IMR-90 (cell line): ENCODE results near the gene TMEM190. TPM values are rescaled to one million over a fixed set of nuclear protein-coding genes. Genes with fewer than 3 reads are reported as not detected.

Experiments used
- ELK1 ChIP-seq: fragments of 150-350 bp; IDR thresholded peaks from 2 replicates; pipeline ENCODE4 v1.6.1; 2016; ENCODE audit warnings: low read depth, mild to moderate bottlenecking, low read length, moderate library complexity, borderline replicate concordance
- MXI1 ChIP-seq: IDR thresholded peaks from 2 replicates; pipeline ENCODE4 v1.6.1; 2012; ENCODE audit warnings: low read depth, mild to moderate bottlenecking, low read length, moderate library complexity, borderline replicate concordance
- RAD21 ChIP-seq: IDR thresholded peaks from 2 replicates; pipeline ENCODE4 v1.6.1; 2012; ENCODE audit warnings: low read length, improper control_type of control experiment
- SMC3 ChIP-seq: fragments of 150-350 bp; IDR thresholded peaks from 2 replicates; pipeline ENCODE4 v1.6.1; 2016; ENCODE audit warnings: low read depth, mild to moderate bottlenecking, antibody characterized with exemption, low read length, moderate library complexity
- polyA plus RNA-seq, 3 experiments: library from polyadenylated mRNA; depleted of rRNA; stranded (reverse); fragments of >200 nt; gene quantifications; 2 replicates each; pipeline ENCODE4 v1.2.3, GENCODE V29; 2012; ENCODE audit warnings: low replicate concordance in 1 of 3
- total RNA-seq: library from RNA; depleted of rRNA; stranded (reverse); fragments of >200 nt; gene quantifications from 2 replicates; pipeline ENCODE4 v1.2.3, GENCODE V29; 2012

Gene TMEM190
- total and polyA plus RNA-seq, 2 of the 4 experiments (the other 2 are of a cell fraction), result 1.6 TPM; not detected in 1

- TF ChIP-seq ELK1 (no peak), SMC3 (no peak), MXI1 (no peak), RAD21 (no peak)
These were observed 29.7 kb upstream of the TMEM190 start (continued) for GRCh38 chr19:55346725-55347441.
